ENCODE results near the gene RBKS.
"Not testable (repeated sequence)": the region's sequence is repeated elsewhere in the genome, so short reads cannot be mapped to it uniquely, and the experiment has no call there.

The RBKS gene

GRCh38 chr2:27756091-27756490 is 134.1 kb downstream of the RBKS start:
- no peak for DNase-seq

- DNase-seq = no peak
Measured at GRCh38 chr2:27754831-27755230, 135.4 kb downstream of the RBKS start.

- no peak for DNase-seq
Measured at GRCh38 chr2:27754138-27754588, 136.0 kb downstream of the RBKS start.

- no peak for DNase-seq
Measured at GRCh38 chr2:27752551-27753237, 137.5 kb downstream of the RBKS start.

- no peak for DNase-seq
Measured at GRCh38 chr2:27751377-27751776, 138.8 kb downstream of the RBKS start.

GRCh38 chr2:27748803-27749554 is 141.2 kb downstream of the RBKS start:
- DNase-seq = not testable (repeated sequence)

GRCh38 chr2:27747827-27748352 is 142.3 kb downstream of the RBKS start:
- DNase-seq = no peak

- no peak for DNase-seq
Measured at GRCh38 chr2:27746325-27746724, 143.9 kb downstream of the RBKS start.

- not testable (repeated sequence) for DNase-seq
Measured at GRCh38 chr2:27745494-27745893, 144.7 kb downstream of the RBKS start.

GRCh38 chr2:27742571-27742970 is 147.6 kb downstream of the RBKS start:
- DNase-seq = no peak

GRCh38 chr2:27741673-27742072 is 148.5 kb downstream of the RBKS start:
- no peak for DNase-seq

- no peak for DNase-seq
Measured at GRCh38 chr2:27739058-27739373, 151.2 kb downstream of the RBKS start.

GRCh38 chr2:27738349-27739057 is 151.7 kb downstream of the RBKS start:
- DNase-seq = no peak

- no peak for DNase-seq
Measured at GRCh38 chr2:27737676-27738348, 152.4 kb downstream of the RBKS start.

- DNase-seq = no peak
Measured at GRCh38 chr2:27736890-27737204, 153.3 kb downstream of the RBKS start.

- no peak for DNase-seq
Measured at GRCh38 chr2:27736031-27736889, 153.9 kb downstream of the RBKS start.

GRCh38 chr2:27735263-27735904 is 154.8 kb downstream of the RBKS start:
- no peak for DNase-seq

- DNase-seq = no peak
Measured at GRCh38 chr2:27734305-27734704, 155.9 kb downstream of the RBKS start.
